Fibroblast of upper back skin (primary cell): ENCODE data around the gene CUX1.
A peak's percentile ranks its signal among the peaks of the same experiment; 100 is the strongest.
"Not testable (repeated sequence)": the region's sequence is repeated elsewhere in the genome, so short reads cannot be mapped to it uniquely, and the experiment has no call there.

ENCODE experiments used
- DNase-seq: peaks from one replicate; pipeline ENCODE4 v3.0.0-alpha.2; 2013

CUX1 gene

GRCh38 chr7:102198417-102198956, 381.1 kb downstream of the CUX1 start:
- no peak for DNase-seq

- DNase-seq: no peak
Measured at GRCh38 chr7:102201576-102201975, 384.1 kb downstream of the CUX1 start.

- DNase-seq: no peak
Measured at GRCh38 chr7:102202556-102202955, 385.1 kb downstream of the CUX1 start.

- no peak for DNase-seq
Measured at GRCh38 chr7:102203218-102203617, 385.8 kb downstream of the CUX1 start.

GRCh38 chr7:102204212-102204611, 386.8 kb downstream of the CUX1 start:
- DNase-seq: no peak

GRCh38 chr7:102205915-102206314, 388.5 kb downstream of the CUX1 start:
- DNase-seq: no peak

- DNase-seq: no peak
Measured at GRCh38 chr7:102208826-102209225, 391.4 kb downstream of the CUX1 start.

- DNase-seq: no peak
Measured at GRCh38 chr7:102210787-102211186, 393.4 kb downstream of the CUX1 start.

- no peak for DNase-seq
Measured at GRCh38 chr7:102211590-102212550, 394.4 kb downstream of the CUX1 start.

GRCh38 chr7:102214477-102215072, 397.1 kb downstream of the CUX1 start:
- no peak for DNase-seq

- no peak for DNase-seq
Measured at GRCh38 chr7:102215256-102215655, 397.8 kb downstream of the CUX1 start.

GRCh38 chr7:102215711-102216110, 398.3 kb downstream of the CUX1 start:
- DNase-seq: no peak

GRCh38 chr7:102216573-102217314, 399.3 kb downstream of the CUX1 start:
- no peak for DNase-seq

- no peak for DNase-seq
Measured at GRCh38 chr7:102220229-102220850, 402.9 kb downstream of the CUX1 start.

- DNase-seq: peak; percentile 86
Measured at GRCh38 chr7:102220960-102221800, 403.8 kb downstream of the CUX1 start.

GRCh38 chr7:102221961-102222360, 404.5 kb downstream of the CUX1 start:
- DNase-seq: no peak

- peak; percentile 25 for DNase-seq
Measured at GRCh38 chr7:102222445-102222844, 405.0 kb downstream of the CUX1 start.

- no peak for DNase-seq
Measured at GRCh38 chr7:102223184-102223583, 405.8 kb downstream of the CUX1 start.

- no peak for DNase-seq
Measured at GRCh38 chr7:102225025-102225424, 407.6 kb downstream of the CUX1 start.

GRCh38 chr7:102227371-102227770, 409.9 kb downstream of the CUX1 start:
- no peak for DNase-seq

- DNase-seq: no peak
Measured at GRCh38 chr7:102228935-102229334, 411.5 kb downstream of the CUX1 start.

- not testable (repeated sequence) for DNase-seq
Measured at GRCh38 chr7:102230162-102230561, 412.7 kb downstream of the CUX1 start.
